GM06990 (cell line): ENCODE results near the gene JAML.

Experiments used
- DNase-seq: peaks from one replicate; pipeline ENCODE4 v3.0.0-alpha.2; 2011; ENCODE audit not compliant: insufficient read length; ENCODE audit errors: extremely low read depth
- H3K27me3 ChIP-seq: replicated peaks from 2 replicates; pipeline ENCODE4 v1.6.0; 2011; ENCODE audit warnings: low read length; ENCODE audit not compliant: control insufficient read depth, insufficient read depth
- H3K36me3 ChIP-seq: 2 replicates; pipeline ENCODE4 v1.5.1; 2011; ENCODE audit warnings: low read length; ENCODE audit not compliant: control insufficient read depth, insufficient read depth
- H3K4me3 ChIP-seq: replicated peaks from 2 replicates; pipeline ENCODE4 v1.5.1; 2011; ENCODE audit warnings: low read depth, mild to moderate bottlenecking, control low read depth, low read length
- CTCF ChIP-seq: IDR thresholded peaks from 2 replicates; pipeline ENCODE4 v1.5.1; 2011; ENCODE audit warnings: low read length, control low read depth, mild to moderate bottlenecking, inconsistent platforms; ENCODE audit not compliant: insufficient read depth, poor library complexity, severe bottlenecking

Gene JAML

GRCh38 chr11:118219732-118220131 is 5.1 kb downstream of the JAML start:
- no peaks in the 10 kb centered on the region for H3K36me3 ChIP-seq
- no peaks in the 10 kb centered on the region; the same call in 1 of the 2 replicates for H3K27me3 ChIP-seq
- no peak for TF ChIP-seq CTCF

GRCh38 chr11:118219244-118219643 is 5.6 kb downstream of the JAML start:
- TF ChIP-seq CTCF = no peak
- Histone ChIP-seq H3K4me3 (no peak overlapping the region), H3K36me3 (no peaks in the 10 kb centered on the region), H3K27me3 (no peaks in the 10 kb centered on the region; the same call in 1 of the 2 replicates)
- no peak for DNase-seq

More at GRCh38 chr11:118219732-118220131, 5.1 kb downstream of the JAML start:
- DNase-seq = no peak
- H3K4me3 ChIP-seq = no peak overlapping the region

- Histone ChIP-seq H3K36me3 (no peaks in the 10 kb centered on the region), H3K27me3 (no peaks in the 10 kb centered on the region; the same call in 1 of the 2 replicates), H3K4me3 (no peak overlapping the region)
- no peak for DNase-seq
- no peak for TF ChIP-seq CTCF
Measured at GRCh38 chr11:118217575-118217974, 7.2 kb downstream of the JAML start.

GRCh38 chr11:118216621-118217481 is 8.0 kb downstream of the JAML start:
- no peak for TF ChIP-seq CTCF
- DNase-seq = peak; percentile 47
- H3K27me3 ChIP-seq = no peaks in the 10 kb centered on the region; the same call in none of the 2 replicates
- H3K36me3 ChIP-seq = no peaks in the 10 kb centered on the region
- H3K4me3 ChIP-seq = no peak overlapping the region

GRCh38 chr11:118215765-118216164 is 9.0 kb downstream of the JAML start:
- Histone ChIP-seq H3K36me3 (no peaks in the 10 kb centered on the region), H3K4me3 (no peak overlapping the region), H3K27me3 (no peaks in the 10 kb centered on the region; the same call in none of the 2 replicates)
- no peak for TF ChIP-seq CTCF
- DNase-seq = no peak
